Stimulated activated CD4-positive, alpha-beta T cell treated with anti-CD3 and anti-CD28 coated beads, Interleukin-12 subunit alpha, Interleukin-12 subunit beta, amount 100 ng/mL, for 48 hours (primary cell): ENCODE results near the gene POLR1B.
"Not testable (repeated sequence)": the region's sequence is repeated elsewhere in the genome, so short reads cannot be mapped to it uniquely, and the experiment has no call there.

Experiments used
- DNase-seq, 3 donors: peaks; one replicate each; pipeline ENCODE4 v3.0.0-alpha.2; 2020; ENCODE audit warnings: low read depth in 2 of 3, low spot score in 1 of 3

Gene POLR1B

GRCh38 chr2:112600634-112601033, 58.4 kb downstream of the POLR1B start:
- no peak for DNase-seq

- DNase-seq, result no peak
Measured at GRCh38 chr2:112601754-112602153, 59.5 kb downstream of the POLR1B start.

- DNase-seq, result no peak
Measured at GRCh38 chr2:112602917-112603316, 60.7 kb downstream of the POLR1B start.

- no peak for DNase-seq
Measured at GRCh38 chr2:112603731-112604130, 61.5 kb downstream of the POLR1B start.

GRCh38 chr2:112604952-112605351, 62.7 kb downstream of the POLR1B start:
- DNase-seq, result no peak

GRCh38 chr2:112605926-112606325, 63.7 kb downstream of the POLR1B start:
- no peak for DNase-seq

GRCh38 chr2:112606547-112606946, 64.3 kb downstream of the POLR1B start:
- DNase-seq, result no peak

GRCh38 chr2:112607680-112608438, 65.6 kb downstream of the POLR1B start:
- DNase-seq, result no peak

GRCh38 chr2:112609320-112609719, 67.1 kb downstream of the POLR1B start:
- DNase-seq, result not testable (repeated sequence)

- not testable (repeated sequence) for DNase-seq
Measured at GRCh38 chr2:112612283-112612682, 70.0 kb downstream of the POLR1B start.

- no peak for DNase-seq
Measured at GRCh38 chr2:112614201-112614840, 72.1 kb downstream of the POLR1B start.

GRCh38 chr2:112615051-112615450, 72.8 kb downstream of the POLR1B start:
- no peak for DNase-seq

- not testable (repeated sequence) for DNase-seq
Measured at GRCh38 chr2:112615798-112616197, 73.5 kb downstream of the POLR1B start.

GRCh38 chr2:112618383-112618782, 76.1 kb downstream of the POLR1B start:
- DNase-seq, result no peak

- DNase-seq, result no peak
Measured at GRCh38 chr2:112621790-112622527, 79.7 kb downstream of the POLR1B start.

GRCh38 chr2:112622528-112622849, 80.2 kb downstream of the POLR1B start:
- no peak for DNase-seq

GRCh38 chr2:112623913-112624777, 81.9 kb downstream of the POLR1B start:
- DNase-seq, result peak; percentile 48 to 62 (median 49)

- no peak for DNase-seq
Measured at GRCh38 chr2:112625474-112626114, 83.3 kb downstream of the POLR1B start.

- DNase-seq, result peak; percentile 28 to 55 (median 44)
Measured at GRCh38 chr2:112626604-112627059, 84.4 kb downstream of the POLR1B start.
